BLaER1 treated with 17β-estradiol and CSF1 and Interleukin-3, amounts not matched to agents 10 nM and 100 nM (cell line): ENCODE data around the gene SIX5.

Experiments used
- H3K27ac ChIP-seq, 11 experiments: shearing (Covaris generic); formaldehyde crosslinking; 2 replicates each; pipeline ENCODE4 v1.8.1; 2022
- H3K27me3 ChIP-seq, 11 experiments: shearing (Covaris generic); formaldehyde crosslinking; 2 replicates each; pipeline ENCODE4 v1.8.1; 2022
- H3K36me3 ChIP-seq, 11 experiments: shearing (Covaris generic); formaldehyde crosslinking; 2 replicates each; pipeline ENCODE4 v1.8.1; 2022
- H3K4me1 ChIP-seq, 10 experiments: shearing (Covaris generic); formaldehyde crosslinking; 2 replicates each; pipeline ENCODE4 v1.8.1; 2022
- H3K4me2 ChIP-seq, 11 experiments: shearing (Covaris generic); formaldehyde crosslinking; 2 replicates each; pipeline ENCODE4 v1.8.1; 2022
- H3K4me3 ChIP-seq, 10 experiments: shearing (Covaris generic); formaldehyde crosslinking; 2 replicates each; pipeline ENCODE4 v1.8.1; 2022
- H3K9ac ChIP-seq, 11 experiments: shearing (Covaris generic); formaldehyde crosslinking; 2 replicates each; pipeline ENCODE4 v1.8.1; 2022
- H3K9me3 ChIP-seq, 11 experiments: shearing (Covaris generic); formaldehyde crosslinking; replicated peaks in 1 of 11; 2 replicates each; pipeline ENCODE4 v1.8.1; 2022
- H4K20me1 ChIP-seq, 11 experiments: shearing (Covaris generic); formaldehyde crosslinking; 2 replicates each; pipeline ENCODE4 v1.8.1; 2022
- Cebpa-rat ChIP-seq, 11 experiments: shearing (Covaris generic); IDR thresholded peaks; 2 replicates each; pipeline ENCODE4 v1.8.1; 2022

SIX5 gene

DNA sequence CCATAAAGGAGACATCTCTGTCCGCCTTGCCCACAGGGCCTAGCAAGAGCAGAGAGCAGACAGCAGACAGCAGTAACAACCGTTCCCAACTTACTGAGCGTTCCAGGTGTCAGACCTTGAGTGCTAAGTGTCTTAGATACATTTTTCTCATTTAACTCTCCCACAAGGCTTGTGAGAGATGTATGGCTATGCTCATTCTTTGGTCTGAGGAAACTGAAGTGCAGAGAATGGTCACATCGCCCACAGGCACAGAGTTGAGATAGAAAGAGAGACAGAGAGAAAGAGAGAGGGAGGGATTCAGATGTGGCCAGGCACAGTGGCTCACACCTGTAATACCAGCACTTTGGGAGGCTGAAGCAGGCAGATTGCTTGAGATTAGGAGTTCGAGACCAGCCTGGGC, 21.5 kb downstream of the SIX5 start:
- Histone ChIP-seq H3K9ac (no peak overlapping the region), H3K27me3 (no peaks in the 10 kb centered on the region), H3K4me1 (no peaks in the 10 kb centered on the region), H3K4me3 (no peak overlapping the region), H3K9me3 (no peaks in the 10 kb centered on the region), H3K36me3 (no peaks in the 10 kb centered on the region), H3K4me2 (no peak overlapping the region), H4K20me1 (no peaks in the 10 kb centered on the region), H3K27ac (no peak overlapping the region)
- TF ChIP-seq Cebpa-rat (IDR thresholded peaks at IDR 0.05) = no peak

DNA sequence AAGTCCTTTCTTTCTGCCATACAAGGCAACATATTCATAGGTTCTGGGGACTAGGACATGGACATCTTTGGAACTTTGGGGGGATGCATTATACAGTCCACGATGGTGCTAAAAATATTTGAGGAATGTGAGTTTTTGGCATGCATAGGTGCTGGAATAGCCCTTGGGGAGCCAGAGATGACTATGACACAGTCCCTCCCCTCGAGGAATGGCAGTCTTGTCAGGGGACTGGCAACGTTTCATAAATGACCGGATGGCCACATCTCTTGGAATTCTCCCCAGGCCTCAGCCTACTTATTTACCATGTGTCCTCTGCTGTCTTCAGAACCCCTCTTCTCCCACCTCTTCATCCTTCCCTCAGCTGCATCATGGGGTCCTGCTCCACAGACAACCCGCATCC, 22.2 kb downstream of the SIX5 start:
- no peaks in the 10 kb centered on the region for H3K27me3 ChIP-seq
- H3K36me3 ChIP-seq = no peaks in the 10 kb centered on the region
- no peak overlapping the region for H3K4me3 ChIP-seq
- no peak overlapping the region for H3K4me2 ChIP-seq
- TF ChIP-seq Cebpa-rat (IDR thresholded peaks at IDR 0.05) = no peak
- H3K9me3 ChIP-seq = no peaks in the 10 kb centered on the region
- H3K4me1 ChIP-seq = no peaks in the 10 kb centered on the region
- H3K27ac ChIP-seq = no peak overlapping the region
- no peak overlapping the region for H3K9ac ChIP-seq
- no peaks in the 10 kb centered on the region for H4K20me1 ChIP-seq

DNA sequence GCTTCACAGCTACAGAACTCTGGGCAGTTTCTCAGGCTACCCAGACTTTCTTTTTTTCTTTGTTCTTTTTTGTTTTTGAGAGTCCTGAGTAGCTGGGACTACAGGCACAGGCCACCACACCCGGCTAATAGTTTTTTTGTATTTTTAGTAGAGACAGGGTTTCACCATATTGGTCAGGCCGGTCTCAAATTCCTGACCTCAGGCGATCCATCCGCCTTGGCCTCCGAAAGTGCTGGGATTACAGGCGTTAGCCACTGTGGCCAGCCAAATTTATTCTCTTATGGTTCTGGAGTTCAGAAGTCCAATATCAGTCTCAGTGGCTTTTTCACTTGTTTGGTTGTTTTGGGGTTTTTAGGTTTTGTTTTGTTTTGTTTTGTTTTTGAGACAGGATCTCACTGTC, 23.4 kb downstream of the SIX5 start:
- Histone ChIP-seq H3K9ac (no peak overlapping the region), H3K27ac (no peak overlapping the region), H3K4me2 (no peak overlapping the region), H3K9me3 (no peaks in the 10 kb centered on the region), H3K36me3 (no peaks in the 10 kb centered on the region), H4K20me1 (no peaks in the 10 kb centered on the region), H3K27me3 (no peaks in the 10 kb centered on the region), H3K4me3 (no peak overlapping the region), H3K4me1 (no peaks in the 10 kb centered on the region)
- TF ChIP-seq Cebpa-rat (IDR thresholded peaks at IDR 0.05) = no peak

DNA sequence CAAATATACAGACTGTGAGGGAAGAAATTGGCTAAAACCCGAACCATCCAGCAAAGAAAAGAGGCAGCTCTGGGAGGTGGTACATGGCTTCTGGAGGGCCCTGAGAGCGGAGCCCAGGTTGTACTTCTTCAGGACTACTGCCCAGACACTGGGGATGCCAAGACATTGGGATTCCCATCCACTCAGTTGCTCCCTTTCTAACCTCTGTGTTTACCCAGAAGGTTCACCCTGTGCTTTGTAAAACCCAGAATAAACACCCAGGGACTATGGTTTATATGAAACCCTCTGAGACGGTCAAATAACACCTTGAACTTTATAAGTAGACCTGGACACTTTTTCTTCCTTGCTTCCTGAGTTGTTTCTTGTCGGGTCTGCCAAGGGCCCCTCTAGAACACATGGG, 26.1 kb downstream of the SIX5 start:
- Histone ChIP-seq H3K4me2 (no peak overlapping the region), H3K27ac (no peak overlapping the region), H3K9me3 (no peaks in the 10 kb centered on the region), H3K9ac (no peak overlapping the region), H3K36me3 (no peaks in the 10 kb centered on the region), H3K4me1 (peaks cover 0 to 10% (median 3%) of the 10 kb centered on the region in 10 experiments; a peak in 4 of 20 replicates), H3K27me3 (no peaks in the 10 kb centered on the region), H3K4me3 (no peak overlapping the region), H4K20me1 (no peaks in the 10 kb centered on the region)
- TF ChIP-seq Cebpa-rat (IDR thresholded peaks at IDR 0.05) = no peak

DNA sequence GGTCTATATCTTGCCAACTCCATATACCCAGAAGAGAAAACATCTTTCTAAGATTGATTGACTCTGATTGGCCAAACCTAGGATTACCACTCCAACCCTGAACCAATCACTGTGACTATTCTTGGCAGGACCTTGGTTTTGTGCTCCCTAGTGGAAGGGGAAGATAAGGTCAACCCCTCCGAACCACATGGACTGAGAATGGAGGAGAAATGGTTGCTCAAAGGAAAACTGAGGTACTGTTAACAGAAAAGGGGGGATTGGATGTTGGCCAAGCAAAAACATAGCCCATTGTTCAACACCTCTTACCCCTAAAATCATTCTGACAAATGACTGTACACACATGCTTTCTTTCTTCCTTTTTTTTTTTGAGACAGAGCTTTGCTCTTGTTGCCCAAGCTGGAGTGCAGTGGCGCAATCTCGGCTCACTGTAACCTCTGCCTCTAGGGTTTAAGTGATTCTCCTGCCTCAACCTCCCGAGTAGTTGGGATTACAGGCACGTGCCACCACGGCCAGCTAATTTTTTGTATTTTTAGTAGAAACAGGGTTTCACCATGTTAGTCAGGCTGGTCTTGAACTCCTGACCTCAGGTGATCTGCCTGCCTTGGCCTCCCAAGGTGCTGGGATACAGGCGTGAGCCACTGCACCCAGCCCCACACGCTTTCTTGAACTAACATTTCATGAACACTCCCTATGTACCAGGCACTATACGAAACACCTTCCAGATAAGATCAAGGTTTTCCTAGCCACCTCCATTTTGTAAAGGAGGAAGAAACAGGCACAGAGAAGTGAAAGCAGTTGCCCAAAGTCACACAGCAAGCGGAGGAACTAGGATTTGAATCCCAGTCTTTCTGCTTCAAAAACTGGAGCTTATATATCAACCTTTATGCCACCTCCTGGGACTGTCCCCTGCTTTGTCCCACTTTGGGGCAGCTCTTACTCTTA, 29.3 kb downstream of the SIX5 start:
- peaks cover 0 to 10% (median 3%) of the 10 kb centered on the region in 10 experiments; a peak in 4 of 20 replicates for H3K4me1 ChIP-seq
- H3K4me2 ChIP-seq = peak overlapping the region in 5 of 11 experiments; percentile 1 to 49 (median 17); a peak in 6 of 22 replicates
- H3K27me3 ChIP-seq = no peaks in the 10 kb centered on the region

DNA sequence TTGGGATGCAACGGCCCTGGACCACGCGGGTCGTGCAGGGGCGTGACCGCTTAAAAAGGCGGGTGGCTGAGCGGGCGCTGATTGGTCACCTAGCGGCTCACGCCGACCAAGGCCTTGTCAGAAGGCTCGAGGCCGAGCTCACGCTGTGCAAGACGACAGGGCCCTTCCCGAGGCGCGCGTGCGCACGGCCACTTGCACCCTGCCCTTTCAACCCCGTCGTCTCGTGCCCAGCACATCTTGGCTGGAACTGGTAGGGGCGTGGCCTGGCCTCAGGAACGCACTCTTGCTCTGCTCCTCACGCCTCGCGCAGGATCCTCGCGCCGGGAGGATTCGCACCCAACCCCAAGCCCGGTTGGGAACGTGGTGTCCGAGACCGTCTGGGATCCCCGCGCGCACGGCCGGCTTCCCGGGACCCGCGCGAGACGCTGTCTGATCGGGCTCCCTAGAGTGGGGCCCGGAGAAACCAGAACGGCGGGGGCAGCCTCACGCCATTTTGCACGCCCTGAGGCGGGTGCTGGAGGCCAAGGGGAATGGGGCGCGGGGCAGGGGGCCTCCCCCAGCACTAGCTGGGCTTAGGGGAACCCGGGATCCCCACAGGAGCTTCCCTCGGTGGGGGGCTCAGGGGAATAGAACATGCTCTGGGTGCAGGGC, 35.8 kb downstream of the SIX5 start, which contains the start of gene MEIOSIN:
MEIOSIN (plus strand) TSS at position 280 of the 651 bp plus-strand sequence. CDS start 1,938 bp downstream, outside the sequence.
- Histone ChIP-seq H3K4me1 (peaks cover 17 to 25% (median 19%) of the 10 kb centered on the region in 10 experiments), H3K9ac (no peak within 1 kb of the TSS), H3K4me2 (no peak within 1 kb of the TSS), H3K36me3 (no peaks in the 10 kb centered on the region), H3K9me3 (no peaks in the 10 kb centered on the region), H3K27me3 (no peaks in the 10 kb centered on the region), H3K4me3 (no peak within 1 kb of the TSS), H3K27ac (no peak within 1 kb of the TSS), H4K20me1 (peaks cover 0 to 18% (median 8%) of the 10 kb centered on the region in 11 experiments; a peak in 11 of 22 replicates)
- no peak for TF ChIP-seq Cebpa-rat (IDR thresholded peaks at IDR 0.05)

More for the DNA sequence above, 29.3 kb downstream of the SIX5 start:
- H3K36me3 ChIP-seq = no peaks in the 10 kb centered on the region
- TF ChIP-seq Cebpa-rat (IDR thresholded peaks at IDR 0.05) = peak in 2 of 11 experiments; percentile 23 to 36; a peak in 1 of 22 replicates
- H4K20me1 ChIP-seq = no peaks in the 10 kb centered on the region
- no peak overlapping the region for H3K9ac ChIP-seq
- H3K4me3 ChIP-seq = no peak overlapping the region
- H3K9me3 ChIP-seq = no peaks in the 10 kb centered on the region
- H3K27ac ChIP-seq = peak overlapping the region in 1 of 11 experiments; percentile 36; a peak in 1 of 22 replicates

DNA sequence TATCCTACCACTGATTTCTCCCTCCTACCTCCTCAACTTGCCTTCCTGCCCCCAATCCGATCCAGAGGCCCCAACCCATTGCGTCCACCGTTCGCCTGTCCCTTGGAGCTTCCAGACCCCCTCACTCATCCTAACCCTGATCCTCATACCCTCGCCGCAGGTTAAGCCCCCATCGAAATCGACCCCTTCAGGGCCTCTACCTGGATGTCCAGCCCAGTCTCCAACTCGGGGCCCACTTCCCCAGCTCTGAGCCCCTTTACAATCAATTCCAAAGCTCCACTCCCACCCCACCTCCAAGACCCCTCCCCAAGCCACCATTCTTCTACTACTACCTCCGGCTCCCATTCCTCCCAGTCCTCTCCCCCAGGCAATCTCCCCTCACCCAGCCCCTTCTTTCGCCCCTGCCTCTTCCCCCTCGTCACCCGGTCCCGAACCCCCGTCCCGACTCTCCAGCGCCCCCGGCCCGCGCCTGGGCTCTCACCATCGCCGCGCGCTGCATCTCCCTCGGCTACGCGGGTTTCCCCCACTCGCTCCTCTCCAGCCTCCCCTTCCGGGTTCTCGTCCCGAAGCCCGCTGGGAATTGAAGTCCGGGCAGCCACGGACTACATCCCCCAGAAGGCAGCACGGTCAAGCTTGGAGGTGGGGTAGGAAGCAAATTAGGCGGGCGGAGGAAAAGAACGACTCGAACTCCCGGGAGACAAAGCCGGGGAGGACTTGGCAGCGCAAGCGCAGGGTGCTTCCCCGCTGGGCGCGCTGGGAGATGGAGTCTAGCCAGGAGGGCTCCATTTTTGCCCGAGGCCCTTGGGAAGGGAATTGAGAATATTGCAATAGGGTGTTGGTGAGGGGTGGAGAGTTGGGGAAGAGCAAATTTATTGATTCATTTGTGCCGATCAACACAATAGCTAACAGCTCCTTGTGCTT, 38.4 kb downstream of the SIX5 start, which contains the start of gene FBXO46:
FBXO46 (minus strand) TSS at position 529 of the 921 bp plus-strand sequence. CDS start 17,401 bp downstream, outside the sequence.
- TF ChIP-seq Cebpa-rat (IDR thresholded peaks at IDR 0.05) = no peak
- Histone ChIP-seq H3K36me3 (peaks cover 0 to 15% (median 0%) of the 10 kb centered on the region in 11 experiments; a peak in 5 of 22 replicates), H3K4me1 (peaks cover 23 to 35% (median 27%) of the 10 kb centered on the region in 10 experiments), H3K27me3 (no peaks in the 10 kb centered on the region), H3K4me3 (peak within 1 kb of the TSS; percentile 78 to 93 (median 86)), H3K9ac (peak within 1 kb of the TSS; percentile 80 to 93 (median 88)), H3K27ac (peak within 1 kb of the TSS; percentile 60 to 84 (median 76)), H4K20me1 (peaks cover 6 to 45% (median 28%) of the 10 kb centered on the region in 11 experiments; a peak in 18 of 22 replicates), H3K4me2 (peak within 1 kb of the TSS; percentile 79 to 98 (median 90)), H3K9me3 (no peaks in the 10 kb centered on the region)

DNA sequence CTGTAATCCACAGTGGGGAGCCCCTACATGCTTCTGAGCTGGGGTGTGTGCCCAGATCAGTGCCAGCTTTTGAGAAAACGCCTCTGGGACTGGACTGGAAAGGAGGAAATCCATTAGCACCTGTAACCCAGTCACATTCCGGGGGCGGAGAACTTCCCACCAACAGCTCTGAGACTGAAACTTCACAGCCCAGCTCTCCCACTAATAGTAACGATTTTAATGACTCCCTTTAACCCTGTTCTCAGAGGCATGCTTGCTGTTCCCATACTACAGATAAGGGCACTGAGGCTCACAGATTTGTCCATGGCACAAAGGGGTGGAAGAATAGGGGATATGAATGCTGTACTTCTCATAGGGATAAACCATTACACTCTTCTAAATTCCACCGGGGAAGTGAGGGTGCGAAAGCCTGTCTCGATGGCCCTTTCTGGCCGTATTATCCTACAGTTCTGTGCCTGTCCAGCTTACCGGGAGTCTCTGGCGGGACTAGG, 39.2 kb downstream of the SIX5 start:
- H3K9ac ChIP-seq = peak overlapping the region; percentile 80 to 93 (median 88)
- H3K9me3 ChIP-seq = no peaks in the 10 kb centered on the region
- H3K4me1 ChIP-seq = peaks cover 23 to 35% (median 27%) of the 10 kb centered on the region in 10 experiments
- H3K4me2 ChIP-seq = peak overlapping the region; percentile 79 to 98 (median 90)
- peaks cover 14 to 53% (median 36%) of the 10 kb centered on the region in 11 experiments; a peak in 19 of 22 replicates for H4K20me1 ChIP-seq
- peak overlapping the region; percentile 60 to 84 (median 76) for H3K27ac ChIP-seq
- peaks cover 0 to 18% (median 5%) of the 10 kb centered on the region in 11 experiments; a peak in 8 of 22 replicates for H3K36me3 ChIP-seq
- no peak for TF ChIP-seq Cebpa-rat (IDR thresholded peaks at IDR 0.05)
- peak overlapping the region; percentile 78 to 93 (median 86) for H3K4me3 ChIP-seq
- no peaks in the 10 kb centered on the region for H3K27me3 ChIP-seq
